NCI-H2196 (cell line): ENCODE results near the gene ALDH1A3.

ENCODE experiments used
- DNase-seq: peaks from one replicate; lab custom pipeline; 2025; ENCODE audit not compliant: unreplicated experiment; lab: John Stamatoyannopoulos, UW

ALDH1A3 gene

GRCh38 chr15:100858294-100858693, 21.3 kb upstream of the ALDH1A3 start:
- no peak for DNase-seq

- no peak for DNase-seq
Observed at GRCh38 chr15:100859970-100860828, 19.4 kb upstream of the ALDH1A3 start.

GRCh38 chr15:100860829-100861510, 18.7 kb upstream of the ALDH1A3 start:
- no peak for DNase-seq

- DNase-seq, result no peak
Observed at GRCh38 chr15:100861511-100861991, 18.1 kb upstream of the ALDH1A3 start.

- no peak for DNase-seq
Observed at GRCh38 chr15:100862162-100862561, 17.5 kb upstream of the ALDH1A3 start.

- no peak for DNase-seq
Observed at GRCh38 chr15:100863075-100863795, 16.4 kb upstream of the ALDH1A3 start.

GRCh38 chr15:100863796-100864267, 15.8 kb upstream of the ALDH1A3 start:
- DNase-seq, result no peak

GRCh38 chr15:100866386-100867330, 13.0 kb upstream of the ALDH1A3 start:
- no peak for DNase-seq

- DNase-seq, result no peak
Observed at GRCh38 chr15:100867433-100867832, 12.2 kb upstream of the ALDH1A3 start.

- no peak for DNase-seq
Observed at GRCh38 chr15:100869151-100869999, 10.3 kb upstream of the ALDH1A3 start.

- DNase-seq, result peak; percentile 71
Observed at GRCh38 chr15:100873029-100873677, 6.5 kb upstream of the ALDH1A3 start.

GRCh38 chr15:100875495-100875894, 4.1 kb upstream of the ALDH1A3 start:
- DNase-seq, result no peak

GRCh38 chr15:100875976-100876375, 3.7 kb upstream of the ALDH1A3 start:
- DNase-seq, result no peak

GRCh38 chr15:100877551-100877950, 2.1 kb upstream of the ALDH1A3 start:
- DNase-seq, result no peak

GRCh38 chr15:100878130-100878529, 1.5 kb upstream of the ALDH1A3 start:
- no peak for DNase-seq

- no peak for DNase-seq
Observed at GRCh38 chr15:100878648-100879047, 983 bp upstream of the ALDH1A3 start.

- DNase-seq, result no peak
Observed at GRCh38 chr15:100879061-100879463, 569 bp upstream of the ALDH1A3 start.

- no peak for DNase-seq
Observed at GRCh38 chr15:100880139-100880896, 687 bp downstream of the ALDH1A3 start.
